Neutrophil (primary cell): ENCODE measurements around the gene SSBP3.

ENCODE experiments used
- H3K27ac ChIP-seq: fragments of 200-600 bp; sonication (generic); 2 replicates; pipeline ENCODE4 v1.5.1; 2016; ENCODE audit warnings: mild to moderate bottlenecking, moderate library complexity
- H3K27me3 ChIP-seq: fragments of 200-600 bp; sonication (generic); 2 replicates; pipeline ENCODE4 v1.6.0; 2016; ENCODE audit warnings: mild to moderate bottlenecking
- H3K36me3 ChIP-seq: fragments of 200-600 bp; sonication (generic); 2 replicates; pipeline ENCODE4 v1.5.1; 2017
- H3K4me1 ChIP-seq, 2 experiments: fragments of 200-600 bp in 1 of 2; sonication (generic) in 1 of 2; 1 replicate in 1 of 2; 2 replicates in 1 of 2; pipeline versions ENCODE4 v1.5.1 to v1.6.1; 2013 to 2016; ENCODE audit warnings: low read depth in 1 of 2, low read length in 1 of 2, mild to moderate bottlenecking in 1 of 2, moderate library complexity in 1 of 2; ENCODE audit not compliant: control insufficient read depth in 1 of 2, insufficient read depth in 1 of 2
- H3K4me3 ChIP-seq, 2 experiments: fragments of 200-600 bp in 1 of 2; sonication (generic) in 1 of 2; 1 replicate in 1 of 2; 2 replicates in 1 of 2; pipeline ENCODE4 v1.5.1; 2013 to 2016; ENCODE audit warnings: low read depth in 1 of 2, low read length in 1 of 2, mild to moderate bottlenecking in 1 of 2, moderate library complexity in 1 of 2
- H3K9me3 ChIP-seq: fragments of 200-600 bp; sonication (generic); 2 replicates; pipeline ENCODE4 v1.5.1; 2016
- TF ChIP-seq, protein P1 (sequence below): fragments of 200-600 bp; sonication (generic); IDR thresholded peaks from 2 replicates; pipeline ENCODE4 v1.5.1; 2016; ENCODE audit warnings: antibody characterized with exemption

SSBP3 gene

GRCh38 chr1:54228638-54229079, 177.5 kb downstream of the SSBP3 start:
- Histone ChIP-seq H3K9me3 (no peaks in the 10 kb centered on the region), H3K4me1 (no peaks in the 10 kb centered on the region), H3K27ac (no peak overlapping the region), H3K27me3 (no peaks in the 10 kb centered on the region), H3K36me3 (peaks cover 5% of the 10 kb centered on the region), H3K4me3 (no peak overlapping the region)
- TF ChIP-seq, protein P1, sequence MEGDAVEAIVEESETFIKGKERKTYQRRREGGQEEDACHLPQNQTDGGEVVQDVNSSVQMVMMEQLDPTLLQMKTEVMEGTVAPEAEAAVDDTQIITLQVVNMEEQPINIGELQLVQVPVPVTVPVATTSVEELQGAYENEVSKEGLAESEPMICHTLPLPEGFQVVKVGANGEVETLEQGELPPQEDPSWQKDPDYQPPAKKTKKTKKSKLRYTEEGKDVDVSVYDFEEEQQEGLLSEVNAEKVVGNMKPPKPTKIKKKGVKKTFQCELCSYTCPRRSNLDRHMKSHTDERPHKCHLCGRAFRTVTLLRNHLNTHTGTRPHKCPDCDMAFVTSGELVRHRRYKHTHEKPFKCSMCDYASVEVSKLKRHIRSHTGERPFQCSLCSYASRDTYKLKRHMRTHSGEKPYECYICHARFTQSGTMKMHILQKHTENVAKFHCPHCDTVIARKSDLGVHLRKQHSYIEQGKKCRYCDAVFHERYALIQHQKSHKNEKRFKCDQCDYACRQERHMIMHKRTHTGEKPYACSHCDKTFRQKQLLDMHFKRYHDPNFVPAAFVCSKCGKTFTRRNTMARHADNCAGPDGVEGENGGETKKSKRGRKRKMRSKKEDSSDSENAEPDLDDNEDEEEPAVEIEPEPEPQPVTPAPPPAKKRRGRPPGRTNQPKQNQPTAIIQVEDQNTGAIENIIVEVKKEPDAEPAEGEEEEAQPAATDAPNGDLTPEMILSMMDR: no peak

- H3K36me3 ChIP-seq: peaks cover 5% of the 10 kb centered on the region
- H3K27me3 ChIP-seq: no peaks in the 10 kb centered on the region
- no peak overlapping the region for H3K27ac ChIP-seq
- H3K4me3 ChIP-seq: no peak overlapping the region
- no peaks in the 10 kb centered on the region for H3K9me3 ChIP-seq
- H3K4me1 ChIP-seq: no peaks in the 10 kb centered on the region
- TF ChIP-seq, protein P1: no peak
Observed at GRCh38 chr1:54227891-54228310, 178.3 kb downstream of the SSBP3 start.

GRCh38 chr1:54227091-54227602, 179.0 kb downstream of the SSBP3 start:
- Histone ChIP-seq H3K4me3 (no peak overlapping the region), H3K4me1 (no peaks in the 10 kb centered on the region), H3K9me3 (no peaks in the 10 kb centered on the region)

GRCh38 chr1:54225986-54226559, 180.1 kb downstream of the SSBP3 start:
- no peaks in the 10 kb centered on the region for H3K4me1 ChIP-seq
- no peak overlapping the region for H3K4me3 ChIP-seq
- TF ChIP-seq, protein P1: no peak
- H3K36me3 ChIP-seq: peaks cover 5% of the 10 kb centered on the region
- no peaks in the 10 kb centered on the region for H3K27me3 ChIP-seq
- no peaks in the 10 kb centered on the region for H3K9me3 ChIP-seq
- no peak overlapping the region for H3K27ac ChIP-seq

More at GRCh38 chr1:54227091-54227602, 179.0 kb downstream of the SSBP3 start:
- TF ChIP-seq, protein P1: no peak
- peaks cover 5% of the 10 kb centered on the region for H3K36me3 ChIP-seq
- H3K27ac ChIP-seq: no peak overlapping the region
- H3K27me3 ChIP-seq: no peaks in the 10 kb centered on the region

- Histone ChIP-seq H3K9me3 (no peaks in the 10 kb centered on the region), H3K4me1 (peaks cover 6% of the 10 kb centered on the region in 2 experiments), H3K4me3 (no peak overlapping the region), H3K27ac (no peak overlapping the region), H3K27me3 (no peaks in the 10 kb centered on the region), H3K36me3 (peaks cover 5% of the 10 kb centered on the region)
- TF ChIP-seq, protein P1: no peak
Observed at GRCh38 chr1:54225378-54225777, 180.8 kb downstream of the SSBP3 start.
